ENCODE data around the gene KRT35. TPM values are rescaled to one million over a fixed set of nuclear protein-coding genes. Genes with fewer than 3 reads are reported as not detected.

KRT35 gene
- total RNA-seq, 1 donor = not detected

DNA sequence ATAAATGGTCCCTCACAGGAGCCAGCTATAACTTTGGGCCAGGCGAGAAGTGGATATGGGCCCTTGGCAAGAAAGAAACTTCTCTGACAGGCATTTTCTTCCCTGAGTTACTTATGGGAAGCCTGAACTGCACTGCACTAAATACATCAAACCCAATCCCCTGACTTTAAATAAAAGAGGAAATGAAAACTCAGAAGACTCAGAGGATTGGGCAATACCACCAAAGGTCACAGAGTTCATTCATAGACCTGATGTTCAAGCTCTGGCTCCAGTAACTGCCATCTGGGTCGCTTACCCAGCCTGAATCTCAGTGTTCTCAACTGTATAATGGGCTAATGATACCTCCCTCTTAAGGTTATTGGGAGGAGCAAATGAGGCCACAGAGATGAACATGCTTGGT, 815 bp downstream of the KRT35 start:
- TF ChIP-seq, protein P1, sequence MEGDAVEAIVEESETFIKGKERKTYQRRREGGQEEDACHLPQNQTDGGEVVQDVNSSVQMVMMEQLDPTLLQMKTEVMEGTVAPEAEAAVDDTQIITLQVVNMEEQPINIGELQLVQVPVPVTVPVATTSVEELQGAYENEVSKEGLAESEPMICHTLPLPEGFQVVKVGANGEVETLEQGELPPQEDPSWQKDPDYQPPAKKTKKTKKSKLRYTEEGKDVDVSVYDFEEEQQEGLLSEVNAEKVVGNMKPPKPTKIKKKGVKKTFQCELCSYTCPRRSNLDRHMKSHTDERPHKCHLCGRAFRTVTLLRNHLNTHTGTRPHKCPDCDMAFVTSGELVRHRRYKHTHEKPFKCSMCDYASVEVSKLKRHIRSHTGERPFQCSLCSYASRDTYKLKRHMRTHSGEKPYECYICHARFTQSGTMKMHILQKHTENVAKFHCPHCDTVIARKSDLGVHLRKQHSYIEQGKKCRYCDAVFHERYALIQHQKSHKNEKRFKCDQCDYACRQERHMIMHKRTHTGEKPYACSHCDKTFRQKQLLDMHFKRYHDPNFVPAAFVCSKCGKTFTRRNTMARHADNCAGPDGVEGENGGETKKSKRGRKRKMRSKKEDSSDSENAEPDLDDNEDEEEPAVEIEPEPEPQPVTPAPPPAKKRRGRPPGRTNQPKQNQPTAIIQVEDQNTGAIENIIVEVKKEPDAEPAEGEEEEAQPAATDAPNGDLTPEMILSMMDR (IDR thresholded peaks at IDR 0.05; ENCODE audit: insufficient read depth, low read depth, low read length) = no peak
- no peak for DNase-seq (ENCODE audit: low read depth)
- H3K4me3 ChIP-seq (ENCODE audit: low read depth, low read length) = no peak overlapping the region

DNA sequence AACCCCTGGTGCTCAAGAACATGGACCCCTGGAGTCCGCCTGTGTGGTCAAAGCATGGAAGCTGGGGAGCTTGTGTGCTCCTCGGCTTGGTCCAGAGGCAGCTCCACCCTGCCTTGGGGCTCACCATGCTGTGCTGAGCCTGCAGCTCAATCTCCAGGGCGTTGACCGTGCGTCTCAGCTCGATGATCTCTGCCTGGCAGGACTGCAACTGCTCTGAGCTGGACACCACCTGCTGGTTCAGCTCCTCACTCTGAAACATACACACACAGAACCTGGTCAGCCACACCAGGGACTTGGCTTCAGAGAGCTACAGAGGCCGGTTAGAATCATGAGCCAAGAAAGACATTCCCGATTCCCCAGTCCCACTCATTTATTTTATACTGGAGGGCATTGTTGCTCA, 2.7 kb downstream of the KRT35 start:
- TF ChIP-seq, protein P1 (IDR thresholded peaks at IDR 0.05; ENCODE audit: insufficient read depth, low read depth, low read length) = no peak
- no peak overlapping the region for H3K4me3 ChIP-seq (ENCODE audit: low read depth, low read length)
- DNase-seq (ENCODE audit: low read depth) = no peak

DNA sequence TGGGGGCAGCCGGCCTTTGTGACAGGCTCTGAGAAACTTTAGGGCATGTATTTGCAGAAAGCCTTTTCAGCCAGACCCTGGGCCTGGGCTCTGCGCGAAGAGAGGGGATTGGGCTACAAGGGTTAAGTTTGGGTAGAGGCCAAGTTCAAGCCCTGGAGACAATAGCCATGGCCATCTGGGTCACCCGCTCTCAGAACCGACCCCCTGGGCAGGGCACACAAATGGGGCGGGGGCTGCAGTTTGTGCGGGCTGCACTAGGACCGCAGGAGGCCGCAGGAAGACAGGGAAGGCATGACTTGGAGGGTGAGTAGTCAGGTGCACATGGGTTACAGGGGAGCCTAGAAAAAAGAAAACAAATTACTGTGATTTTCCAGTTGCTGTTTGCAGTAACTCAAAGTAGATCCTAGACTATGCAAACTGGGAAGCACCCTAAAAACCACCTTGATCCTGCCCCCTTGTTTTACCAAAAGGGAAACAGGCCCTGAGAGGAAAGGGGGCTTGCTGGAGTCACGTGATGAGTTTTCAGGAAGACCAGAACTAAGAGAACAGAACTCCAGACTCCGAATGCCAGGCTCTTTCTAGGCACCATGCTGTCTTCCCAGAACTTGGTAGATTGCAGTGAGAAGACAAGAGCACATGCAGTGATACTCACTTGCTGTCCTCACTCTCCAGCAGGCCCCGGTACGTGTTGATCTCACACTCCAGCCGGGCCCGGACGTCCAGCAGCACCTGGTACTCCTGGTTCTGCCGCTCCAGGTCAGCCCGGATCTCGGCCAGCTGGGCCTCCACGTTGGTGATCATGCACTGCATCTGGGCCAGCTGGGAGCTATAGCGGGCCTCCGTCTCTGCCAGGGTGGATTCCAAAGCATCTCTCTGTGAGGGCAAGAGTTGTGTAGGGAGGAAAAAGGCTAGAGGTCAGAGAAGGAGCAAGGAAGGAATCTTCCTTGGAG, 3.8 kb downstream of the KRT35 start:
- TF ChIP-seq, protein P1 (IDR thresholded peaks at IDR 0.05; ENCODE audit: insufficient read depth, low read depth, low read length) = no peak
- DNase-seq (ENCODE audit: low read depth) = no peak
- H3K4me3 ChIP-seq (ENCODE audit: low read depth, low read length) = no peak overlapping the region

DNA sequence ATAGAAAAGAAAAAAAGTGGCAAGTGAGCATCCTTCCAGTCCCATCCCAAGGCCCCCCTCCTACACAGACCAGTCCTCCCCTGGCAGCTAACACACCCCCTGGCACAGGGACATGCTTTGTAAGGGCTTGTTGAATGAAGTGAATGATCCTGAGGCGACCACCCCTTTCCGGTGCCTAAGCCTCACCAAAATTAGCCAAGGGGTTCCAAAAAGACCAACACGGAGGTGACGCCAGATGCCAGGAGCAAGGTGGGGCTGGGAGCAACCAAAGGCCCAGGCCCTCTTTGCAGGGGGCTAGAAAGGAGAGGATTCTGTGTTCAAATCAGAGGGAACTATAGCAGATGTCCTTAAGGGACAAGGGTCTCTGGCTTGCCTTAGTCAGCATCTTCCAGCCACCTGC, 5.5 kb downstream of the KRT35 start:
- H3K4me3 ChIP-seq (ENCODE audit: low read depth, low read length) = no peak overlapping the region
- DNase-seq (ENCODE audit: low read depth) = no peak
- TF ChIP-seq, protein P1 (IDR thresholded peaks at IDR 0.05; ENCODE audit: insufficient read depth, low read depth, low read length) = no peak

DNA sequence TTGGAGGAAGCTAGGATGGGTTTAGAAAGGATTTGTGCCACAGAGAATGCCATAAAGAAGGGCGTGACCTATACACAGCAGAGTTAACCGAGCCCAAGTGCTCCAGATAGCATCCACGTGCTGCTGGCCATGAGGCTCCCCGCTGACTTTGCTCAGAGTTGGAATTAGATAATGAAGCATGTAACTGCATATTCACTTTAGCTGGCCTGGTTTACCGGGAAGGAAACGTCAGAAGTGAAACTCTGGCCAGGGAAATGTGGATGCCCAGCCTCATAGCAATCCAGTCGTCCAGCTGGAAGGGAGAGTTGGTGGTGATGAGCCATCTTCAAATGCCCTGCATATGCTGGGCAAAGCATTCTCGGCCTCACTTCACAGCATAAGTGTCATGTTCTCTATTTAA, 6.1 kb downstream of the KRT35 start:
- H3K4me3 ChIP-seq (ENCODE audit: low read depth, low read length) = no peak overlapping the region
- DNase-seq (ENCODE audit: low read depth) = no peak

DNA sequence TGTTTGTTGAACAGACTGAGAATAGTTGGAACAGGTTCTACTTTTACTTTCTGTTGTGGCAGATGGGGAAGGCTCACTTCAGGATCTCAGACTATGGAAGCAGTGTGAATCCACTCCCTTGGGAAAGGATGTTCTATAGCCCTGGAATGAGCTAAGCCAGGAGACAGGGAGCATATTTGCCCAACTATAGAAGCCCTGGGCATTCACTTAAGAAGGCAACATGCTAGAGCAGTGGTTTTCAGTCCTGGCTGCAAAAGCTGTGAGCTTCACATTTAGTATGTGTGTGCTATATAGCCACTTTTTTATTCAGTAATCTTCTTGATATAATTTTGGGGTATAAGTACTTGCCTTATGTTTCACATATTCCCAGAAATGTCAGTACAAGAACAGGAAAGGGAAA, 12.6 kb downstream of the KRT35 start:
- H3K4me3 ChIP-seq (ENCODE audit: low read depth, low read length) = no peak overlapping the region
- TF ChIP-seq, protein P1 (IDR thresholded peaks at IDR 0.05; ENCODE audit: insufficient read depth, low read depth, low read length) = no peak
- DNase-seq (ENCODE audit: low read depth) = no peak

More for the DNA sequence above, 6.1 kb downstream of the KRT35 start:
- TF ChIP-seq, protein P1 (IDR thresholded peaks at IDR 0.05; ENCODE audit: insufficient read depth, low read depth, low read length) = no peak
